GM12878 (cell line): ENCODE data around the gene CHRM2.

Experiments used
- BACH1 ChIP-seq: fragments of 450-650 bp; IDR thresholded peaks from 2 replicates; pipeline ENCODE4 v1.6.1; 2017; ENCODE audit warnings: mild to moderate bottlenecking, borderline replicate concordance
- GABPA ChIP-seq: IDR thresholded peaks from 2 replicates; pipeline ENCODE4 v1.6.1; 2014; ENCODE audit warnings: antibody characterized with exemption, low read depth, mild to moderate bottlenecking, inconsistent platforms
- TAF1 ChIP-seq: IDR thresholded peaks from 2 replicates; pipeline ENCODE4 v1.6.1; 2011; ENCODE audit warnings: mild to moderate bottlenecking, low read depth, low read length, borderline replicate concordance
- TF ChIP-seq, protein P1 (sequence below), 3 experiments: IDR thresholded peaks in 2 of 3; conservative IDR thresholded peaks in 1 of 3; 2 replicates each; pipeline ENCODE4 v1.5.1; 2011; ENCODE audit warnings: low read depth in 3 of 3, low read length in 3 of 3, mild to moderate bottlenecking in 3 of 3, control low read depth in 2 of 3, moderate library complexity in 2 of 3, inconsistent platforms in 1 of 3, mixed read lengths in 1 of 3; ENCODE audit not compliant: control insufficient read depth in 2 of 3, insufficient read depth in 1 of 3; ENCODE audit errors: extremely low read depth in 1 of 3

DNA sequence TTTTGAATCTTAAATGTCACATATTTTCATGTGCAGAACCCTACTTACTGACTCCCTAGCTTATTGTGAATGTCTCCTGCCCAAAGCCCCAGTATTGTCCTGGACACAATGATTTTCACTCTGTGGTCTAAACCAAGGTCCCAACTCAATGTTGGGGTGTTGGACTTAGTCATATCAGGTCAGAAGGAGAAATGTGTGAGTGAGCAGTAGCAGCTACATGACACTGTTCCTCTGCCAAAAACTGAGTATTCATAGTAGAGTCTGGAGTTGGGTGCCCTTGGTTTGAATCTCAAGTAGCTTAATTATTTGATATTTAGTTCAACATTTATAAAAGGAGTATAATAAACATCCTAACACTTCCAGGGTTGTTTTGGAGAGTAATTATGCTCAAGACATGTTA lies 141.0 kb downstream of the CHRM2 start:
- TF ChIP-seq, protein P1, sequence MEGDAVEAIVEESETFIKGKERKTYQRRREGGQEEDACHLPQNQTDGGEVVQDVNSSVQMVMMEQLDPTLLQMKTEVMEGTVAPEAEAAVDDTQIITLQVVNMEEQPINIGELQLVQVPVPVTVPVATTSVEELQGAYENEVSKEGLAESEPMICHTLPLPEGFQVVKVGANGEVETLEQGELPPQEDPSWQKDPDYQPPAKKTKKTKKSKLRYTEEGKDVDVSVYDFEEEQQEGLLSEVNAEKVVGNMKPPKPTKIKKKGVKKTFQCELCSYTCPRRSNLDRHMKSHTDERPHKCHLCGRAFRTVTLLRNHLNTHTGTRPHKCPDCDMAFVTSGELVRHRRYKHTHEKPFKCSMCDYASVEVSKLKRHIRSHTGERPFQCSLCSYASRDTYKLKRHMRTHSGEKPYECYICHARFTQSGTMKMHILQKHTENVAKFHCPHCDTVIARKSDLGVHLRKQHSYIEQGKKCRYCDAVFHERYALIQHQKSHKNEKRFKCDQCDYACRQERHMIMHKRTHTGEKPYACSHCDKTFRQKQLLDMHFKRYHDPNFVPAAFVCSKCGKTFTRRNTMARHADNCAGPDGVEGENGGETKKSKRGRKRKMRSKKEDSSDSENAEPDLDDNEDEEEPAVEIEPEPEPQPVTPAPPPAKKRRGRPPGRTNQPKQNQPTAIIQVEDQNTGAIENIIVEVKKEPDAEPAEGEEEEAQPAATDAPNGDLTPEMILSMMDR (IDR thresholded peaks at IDR 0.05 in 2 of 3, conservative IDR thresholded peaks at IDR 0.05 in 1 of 3; ENCODE audit: control insufficient read depth in 2 of 3, extremely low read depth in 1 of 3, insufficient read depth in 1 of 3, low read depth in 3 of 3, low read length in 3 of 3) = no peak
- no peak for TF ChIP-seq GABPA
- TF ChIP-seq TAF1 = no peak
- TF ChIP-seq BACH1 = no peak
